ENCODE measurements around the gene SMO. TPM values are rescaled to one million over a fixed set of nuclear protein-coding genes. Genes with fewer than 3 reads are reported as not detected.

SMO gene
- 28.7 TPM for total RNA-seq

- no peaks in the 10 kb centered on the region for H3K9me3 ChIP-seq (ENCODE audit: control insufficient read depth in 3 of 3, low read length in 3 of 3)
- peak within 1 kb of the TSS; percentile 62 to 82 (median 63) for H3K9ac ChIP-seq (ENCODE audit: low read depth in 1 of 3, low read length in 3 of 3)
- H3K27ac ChIP-seq (ENCODE audit: low read depth, low read length), result no peak within 1 kb of the TSS
- no peaks in the 10 kb centered on the region for H3K27me3 ChIP-seq (ENCODE audit: control insufficient read depth in 3 of 3, insufficient read depth in 3 of 3, low read length in 3 of 3)
- no peaks in the 10 kb centered on the region for H3K36me3 ChIP-seq (ENCODE audit: control insufficient read depth in 3 of 3, insufficient read depth in 3 of 3, low read length in 3 of 3)
- H3K4me3 ChIP-seq (ENCODE audit: low read length in 3 of 3), result peak within 1 kb of the TSS; percentile 61 to 79 (median 77)
- peaks cover 9 to 18% (median 12%) of the 10 kb centered on the region in 3 donors for H3K4me1 ChIP-seq (ENCODE audit: control insufficient read depth in 3 of 3, insufficient read depth in 3 of 3, low read length in 3 of 3)
Observed at GRCh38 chr7:129188372-129188891, at the start of gene SMO. Gene SMO (plus strand): TSS chr7:129188633. CDS start chr7:129189152, 519 bp downstream.

- Histone ChIP-seq H3K9ac (ENCODE audit: low read depth in 1 of 3, low read length in 3 of 3) (peak overlapping the region in 1 of 3 donors; percentile 35), H3K36me3 (ENCODE audit: control insufficient read depth in 3 of 3, insufficient read depth in 3 of 3, low read length in 3 of 3) (peaks cover 0 to 2% (median 0%) of the 10 kb centered on the region in 3 donors), H3K27me3 (ENCODE audit: control insufficient read depth in 3 of 3, insufficient read depth in 3 of 3, low read length in 3 of 3) (peaks cover 7 to 15% (median 11%) of the 10 kb centered on the region in 3 donors), H3K9me3 (ENCODE audit: control insufficient read depth in 3 of 3, low read length in 3 of 3) (no peaks in the 10 kb centered on the region), H3K27ac (ENCODE audit: low read depth, low read length) (no peak overlapping the region), H3K4me1 (ENCODE audit: control insufficient read depth in 3 of 3, insufficient read depth in 3 of 3, low read length in 3 of 3) (peaks cover 7 to 14% (median 13%) of the 10 kb centered on the region in 3 donors), H3K4me3 (ENCODE audit: low read length in 3 of 3) (peak overlapping the region; percentile 52 to 82 (median 70))
Observed at GRCh38 chr7:129143724-129144094, 44.7 kb upstream of the SMO start.

GRCh38 chr7:129144095-129144833 is 44.2 kb upstream of the SMO start, which contains the start of gene TSPAN33:
Gene TSPAN33 (plus strand): TSS chr7:129144707. CDS start chr7:129144981, 274 bp downstream.
- Histone ChIP-seq H3K4me1 (ENCODE audit: control insufficient read depth in 3 of 3, insufficient read depth in 3 of 3, low read length in 3 of 3) (peaks cover 7 to 14% (median 13%) of the 10 kb centered on the region in 3 donors), H3K27me3 (ENCODE audit: control insufficient read depth in 3 of 3, insufficient read depth in 3 of 3, low read length in 3 of 3) (peaks cover 7 to 15% (median 11%) of the 10 kb centered on the region in 3 donors), H3K4me3 (ENCODE audit: low read length in 3 of 3) (peak within 1 kb of the TSS; percentile 52 to 82 (median 70)), H3K27ac (ENCODE audit: low read depth, low read length) (no peak within 1 kb of the TSS), H3K36me3 (ENCODE audit: control insufficient read depth in 3 of 3, insufficient read depth in 3 of 3, low read length in 3 of 3) (peaks cover 0 to 2% (median 0%) of the 10 kb centered on the region in 3 donors), H3K9ac (ENCODE audit: low read depth in 1 of 3, low read length in 3 of 3) (peak within 1 kb of the TSS; percentile 23 to 69 (median 54)), H3K9me3 (ENCODE audit: control insufficient read depth in 3 of 3, low read length in 3 of 3) (no peaks in the 10 kb centered on the region)

- Histone ChIP-seq H3K4me3 (ENCODE audit: low read length in 3 of 3) (peak overlapping the region; percentile 51 to 67 (median 52)), H3K9me3 (ENCODE audit: control insufficient read depth in 3 of 3, low read length in 3 of 3) (no peaks in the 10 kb centered on the region), H3K36me3 (ENCODE audit: control insufficient read depth in 3 of 3, insufficient read depth in 3 of 3, low read length in 3 of 3) (peaks cover 0 to 2% (median 0%) of the 10 kb centered on the region in 3 donors), H3K9ac (ENCODE audit: low read depth in 1 of 3, low read length in 3 of 3) (peak overlapping the region; percentile 23 to 69 (median 54)), H3K27me3 (ENCODE audit: control insufficient read depth in 3 of 3, insufficient read depth in 3 of 3, low read length in 3 of 3) (peaks cover 7 to 15% (median 11%) of the 10 kb centered on the region in 3 donors), H3K4me1 (ENCODE audit: control insufficient read depth in 3 of 3, insufficient read depth in 3 of 3, low read length in 3 of 3) (peaks cover 7 to 14% (median 13%) of the 10 kb centered on the region in 3 donors), H3K27ac (ENCODE audit: low read depth, low read length) (no peak overlapping the region)
Observed at GRCh38 chr7:129144834-129145668, 43.4 kb upstream of the SMO start.

GRCh38 chr7:129146237-129146979 is 42.0 kb upstream of the SMO start:
- no peak overlapping the region for H3K4me3 ChIP-seq (ENCODE audit: low read length in 3 of 3)
- H3K27ac ChIP-seq (ENCODE audit: low read depth, low read length), result no peak overlapping the region
- peaks cover 7 to 15% (median 11%) of the 10 kb centered on the region in 3 donors for H3K27me3 ChIP-seq (ENCODE audit: control insufficient read depth in 3 of 3, insufficient read depth in 3 of 3, low read length in 3 of 3)
- H3K4me1 ChIP-seq (ENCODE audit: control insufficient read depth in 3 of 3, insufficient read depth in 3 of 3, low read length in 3 of 3), result peaks cover 7 to 14% (median 13%) of the 10 kb centered on the region in 3 donors
- H3K36me3 ChIP-seq (ENCODE audit: control insufficient read depth in 3 of 3, insufficient read depth in 3 of 3, low read length in 3 of 3), result peaks cover 0 to 2% (median 0%) of the 10 kb centered on the region in 3 donors
- H3K9ac ChIP-seq (ENCODE audit: low read depth in 1 of 3, low read length in 3 of 3), result peak overlapping the region in 1 of 3 donors; percentile 45
- H3K9me3 ChIP-seq (ENCODE audit: control insufficient read depth in 3 of 3, low read length in 3 of 3), result no peaks in the 10 kb centered on the region

- H3K27me3 ChIP-seq (ENCODE audit: control insufficient read depth in 3 of 3, insufficient read depth in 3 of 3, low read length in 3 of 3), result peaks cover 7 to 12% (median 8%) of the 10 kb centered on the region in 3 donors
- H3K4me3 ChIP-seq (ENCODE audit: low read length in 3 of 3), result no peak overlapping the region
- H3K27ac ChIP-seq (ENCODE audit: low read depth, low read length), result no peak overlapping the region
- peaks cover 7 to 14% (median 13%) of the 10 kb centered on the region in 3 donors for H3K4me1 ChIP-seq (ENCODE audit: control insufficient read depth in 3 of 3, insufficient read depth in 3 of 3, low read length in 3 of 3)
- H3K9me3 ChIP-seq (ENCODE audit: control insufficient read depth in 3 of 3, low read length in 3 of 3), result no peaks in the 10 kb centered on the region
- H3K9ac ChIP-seq (ENCODE audit: low read depth in 1 of 3, low read length in 3 of 3), result no peak overlapping the region
- peaks cover 0 to 2% (median 0%) of the 10 kb centered on the region in 3 donors for H3K36me3 ChIP-seq (ENCODE audit: control insufficient read depth in 3 of 3, insufficient read depth in 3 of 3, low read length in 3 of 3)
Observed at GRCh38 chr7:129147731-129148130, 40.7 kb upstream of the SMO start.

GRCh38 chr7:129149511-129149910 is 38.9 kb upstream of the SMO start:
- Histone ChIP-seq H3K27me3 (ENCODE audit: control insufficient read depth in 3 of 3, insufficient read depth in 3 of 3, low read length in 3 of 3) (peaks cover 0 to under 1% (median 0%) of the 10 kb centered on the region in 3 donors), H3K4me1 (ENCODE audit: control insufficient read depth in 3 of 3, insufficient read depth in 3 of 3, low read length in 3 of 3) (peaks cover 0 to 6% (median 6%) of the 10 kb centered on the region in 3 donors), H3K36me3 (ENCODE audit: control insufficient read depth in 3 of 3, insufficient read depth in 3 of 3, low read length in 3 of 3) (peaks cover 0 to 2% (median 0%) of the 10 kb centered on the region in 3 donors)

GRCh38 chr7:129150199-129150996 is 38.0 kb upstream of the SMO start:
- H3K9me3 ChIP-seq (ENCODE audit: control insufficient read depth in 3 of 3, low read length in 3 of 3), result no peaks in the 10 kb centered on the region
- H3K27ac ChIP-seq (ENCODE audit: low read depth, low read length), result no peak overlapping the region
- no peaks in the 10 kb centered on the region for H3K27me3 ChIP-seq (ENCODE audit: control insufficient read depth in 3 of 3, insufficient read depth in 3 of 3, low read length in 3 of 3)
- peaks cover 0 to 2% (median 0%) of the 10 kb centered on the region in 3 donors for H3K36me3 ChIP-seq (ENCODE audit: control insufficient read depth in 3 of 3, insufficient read depth in 3 of 3, low read length in 3 of 3)
- H3K4me3 ChIP-seq (ENCODE audit: low read length in 3 of 3), result no peak overlapping the region
- H3K9ac ChIP-seq (ENCODE audit: low read depth in 1 of 3, low read length in 3 of 3), result no peak overlapping the region
- peaks cover 0 to 4% (median 0%) of the 10 kb centered on the region in 3 donors for H3K4me1 ChIP-seq (ENCODE audit: control insufficient read depth in 3 of 3, insufficient read depth in 3 of 3, low read length in 3 of 3)

More at GRCh38 chr7:129149511-129149910, 38.9 kb upstream of the SMO start:
- Histone ChIP-seq H3K4me3 (ENCODE audit: low read length in 3 of 3) (no peak overlapping the region), H3K27ac (ENCODE audit: low read depth, low read length) (no peak overlapping the region), H3K9ac (ENCODE audit: low read depth in 1 of 3, low read length in 3 of 3) (no peak overlapping the region), H3K9me3 (ENCODE audit: control insufficient read depth in 3 of 3, low read length in 3 of 3) (no peaks in the 10 kb centered on the region)
